PC-3 (cell line): ENCODE measurements around the gene PDYN.

Experiments
- CTCF ChIP-seq: fragments of 300-600 bp; sonication (generic); conservative IDR thresholded peaks from 2 replicates; pipeline ENCODE4 v1.5.1; 2017; ENCODE audit warnings: antibody characterized with exemption, low read depth, mild to moderate bottlenecking, low read length
- EZH2 ChIP-seq: fragments of 300-600 bp; sonication (generic); IDR thresholded peaks from one replicate; pipeline ENCODE4 v1.6.1; 2017; ENCODE audit warnings: antibody characterized with exemption, mild to moderate bottlenecking, low read length; ENCODE audit not compliant: unreplicated experiment
- EZH2phosphoT487 ChIP-seq: fragments of 300-600 bp; sonication (generic); IDR thresholded peaks from 2 replicates; pipeline ENCODE4 v1.6.1; 2018; ENCODE audit warnings: mild to moderate bottlenecking, antibody characterized with exemption, low read length, borderline replicate concordance

GRCh38 chr20:1952737-1953530 lies 40.9 kb downstream of the PDYN start:
- TF ChIP-seq EZH2 (no peak), CTCF (no peak), EZH2phosphoT487 (no peak)
